ENCODE measurements around the gene RASSF4.
A peak's percentile ranks its signal among the peaks of the same experiment; 100 is the strongest.

Gene RASSF4

GRCh38 chr10:44965104-44965503 lies 5.5 kb downstream of the RASSF4 start:
- no peak for DNase-seq

GRCh38 chr10:44965651-44966097 lies 6.1 kb downstream of the RASSF4 start:
- no peak for DNase-seq

DNA sequence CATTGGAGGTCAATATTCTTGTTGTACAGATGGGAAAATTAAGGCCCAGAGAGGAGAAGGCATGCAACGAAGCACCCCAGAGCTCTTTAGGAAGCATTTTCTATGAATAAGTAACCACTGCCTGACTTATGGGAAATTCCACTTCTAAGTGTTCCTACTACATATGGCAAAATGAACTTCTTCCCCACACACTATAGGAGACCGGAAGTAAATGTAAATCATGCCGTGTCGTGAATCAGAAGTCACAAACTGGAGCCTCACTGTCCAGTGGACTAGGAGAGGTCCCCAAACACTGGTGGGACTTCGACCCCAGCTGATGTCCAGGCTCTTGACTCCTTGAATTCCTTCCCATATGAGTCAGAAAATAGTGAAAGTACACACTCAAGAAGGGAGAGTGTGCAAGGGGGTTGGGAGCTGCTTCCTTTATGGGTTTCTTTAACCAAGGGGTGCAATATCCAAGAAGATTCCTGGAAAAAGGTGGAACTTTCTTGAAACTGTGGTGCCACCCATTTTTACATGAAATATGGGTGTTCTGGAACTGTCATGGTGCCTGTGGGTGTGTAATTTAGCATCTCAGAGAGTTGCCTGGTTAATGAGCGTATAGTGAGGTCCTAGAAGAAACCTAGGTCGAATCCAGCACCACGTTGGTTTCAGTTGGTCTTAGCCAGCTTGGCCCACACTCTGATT lies 6.7 kb downstream of the RASSF4 start:
- DNase-seq: no peak

- no peak for DNase-seq
Measured at GRCh38 chr10:44966816-44967509, 7.4 kb downstream of the RASSF4 start.

- no peak for DNase-seq
Measured at GRCh38 chr10:44967616-44968015, 8.0 kb downstream of the RASSF4 start.

DNA sequence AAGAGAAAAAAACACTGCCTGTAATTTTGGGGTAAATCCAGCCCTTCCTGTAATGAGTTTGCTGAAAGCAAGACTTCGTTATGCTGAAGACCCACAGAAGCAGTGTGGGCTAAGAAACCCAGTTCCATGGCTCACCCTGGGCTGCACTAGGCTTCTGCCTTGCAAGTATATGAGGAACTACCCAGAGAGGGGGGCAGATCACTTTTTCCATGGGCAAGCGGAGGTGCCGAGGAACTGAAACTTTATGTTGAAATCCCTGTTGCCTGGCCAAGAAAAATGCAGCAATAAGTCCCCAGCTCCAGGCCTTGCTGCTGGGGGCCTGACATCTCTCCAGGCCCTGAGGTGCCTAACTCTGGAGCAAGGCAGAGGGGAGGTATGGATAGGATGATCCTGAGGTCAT lies 8.5 kb downstream of the RASSF4 start:
- DNase-seq: no peak

DNA sequence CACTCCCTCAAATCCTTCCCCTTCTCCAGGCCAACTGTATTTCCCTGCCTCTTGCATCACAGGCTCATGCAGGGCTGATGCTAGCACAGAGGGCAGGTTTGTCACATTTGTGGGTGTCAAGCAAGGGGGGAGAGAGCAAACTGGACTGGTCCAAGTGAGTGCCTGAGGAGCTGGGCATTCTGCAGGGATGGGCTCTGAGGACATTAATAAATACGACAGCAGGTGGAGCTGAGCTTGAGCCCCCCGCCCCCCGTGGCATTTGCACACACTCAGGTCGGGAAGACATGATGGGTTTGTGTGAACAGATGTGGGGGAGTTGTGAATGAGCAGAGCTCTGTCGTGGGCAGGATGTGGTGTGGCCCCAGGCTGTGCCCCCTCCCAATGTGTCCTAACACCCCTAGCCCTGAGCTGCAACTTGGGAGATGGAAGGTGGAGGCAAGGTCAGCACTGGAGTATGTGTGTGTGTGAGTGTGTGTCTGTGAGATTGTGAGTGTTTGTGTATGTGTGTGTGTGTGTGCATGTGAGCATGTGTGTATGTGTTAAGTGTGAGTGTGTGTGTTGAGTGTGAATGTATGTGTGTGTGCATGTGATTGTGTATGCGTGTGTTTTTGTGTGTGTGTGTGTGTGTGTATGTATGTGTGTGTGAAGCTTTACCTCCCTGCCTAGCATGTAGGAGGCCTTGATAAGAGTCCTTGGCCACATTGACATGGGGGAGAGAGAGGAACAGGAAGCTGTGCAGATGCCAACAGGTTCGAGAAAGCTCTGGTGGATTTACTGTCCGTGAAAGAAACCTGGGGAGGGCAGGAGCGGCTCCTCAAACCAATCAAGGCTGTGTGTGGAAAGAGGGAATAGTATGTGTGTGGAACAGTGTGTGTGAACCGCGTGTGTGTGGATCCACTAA lies 9.1 kb downstream of the RASSF4 start:
- DNase-seq: no peak

- no peak for DNase-seq
Measured at GRCh38 chr10:44969854-44970253, 10.3 kb downstream of the RASSF4 start.

DNA sequence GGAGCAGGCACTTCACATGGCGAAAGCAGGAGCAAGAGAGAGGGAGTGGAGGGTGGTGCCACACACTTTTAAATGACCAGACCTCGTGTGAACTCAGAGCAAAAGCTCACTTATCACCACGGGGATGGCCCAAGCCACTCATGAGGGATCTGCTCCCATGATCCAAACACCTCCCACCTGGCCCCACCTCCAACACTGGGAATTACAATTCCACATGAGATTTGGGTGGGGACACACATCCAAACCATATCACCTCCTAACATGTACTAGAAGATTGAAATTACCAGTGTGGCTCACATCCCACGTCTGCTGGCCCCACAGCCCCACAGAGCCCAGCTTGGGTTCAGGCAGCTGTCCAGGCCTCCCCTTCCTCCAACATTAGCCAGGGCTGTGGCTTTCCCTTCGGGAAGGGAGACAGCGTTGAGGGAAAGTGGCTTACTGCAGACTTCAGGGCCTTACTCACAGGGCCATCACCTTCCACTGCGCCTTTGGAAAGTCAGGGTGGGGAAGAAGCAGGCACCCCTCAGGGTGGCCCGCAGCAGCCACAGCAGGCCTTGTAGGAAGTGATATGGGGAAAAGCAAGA lies 11.3 kb downstream of the RASSF4 start:
- DNase-seq: no peak

GRCh38 chr10:44971434-44971833 lies 11.8 kb downstream of the RASSF4 start:
- DNase-seq: no peak

GRCh38 chr10:44971935-44972757 lies 12.5 kb downstream of the RASSF4 start:
- DNase-seq: no peak

DNA sequence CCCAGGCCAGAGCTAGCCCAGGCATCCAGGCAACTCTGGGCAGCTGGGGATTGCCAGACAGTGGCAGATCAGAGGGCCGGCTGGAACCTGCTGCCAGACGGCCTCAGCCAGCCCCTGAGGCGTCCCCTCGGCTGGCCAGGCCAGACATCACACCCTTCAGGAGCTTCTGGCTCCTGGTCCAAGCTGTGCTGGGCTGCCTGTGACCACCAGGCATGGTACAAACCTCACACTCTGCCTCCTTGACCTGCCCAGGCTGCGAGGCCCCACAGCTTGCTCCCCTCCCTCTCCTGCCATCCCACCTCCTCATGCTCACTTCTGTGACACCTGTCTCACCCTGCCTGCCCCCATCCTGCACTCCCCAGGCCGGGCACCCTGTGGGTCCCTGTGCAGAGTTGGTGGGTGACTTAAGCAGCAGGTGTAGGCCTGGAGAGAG lies 13.3 kb downstream of the RASSF4 start:
- DNase-seq: no peak

DNA sequence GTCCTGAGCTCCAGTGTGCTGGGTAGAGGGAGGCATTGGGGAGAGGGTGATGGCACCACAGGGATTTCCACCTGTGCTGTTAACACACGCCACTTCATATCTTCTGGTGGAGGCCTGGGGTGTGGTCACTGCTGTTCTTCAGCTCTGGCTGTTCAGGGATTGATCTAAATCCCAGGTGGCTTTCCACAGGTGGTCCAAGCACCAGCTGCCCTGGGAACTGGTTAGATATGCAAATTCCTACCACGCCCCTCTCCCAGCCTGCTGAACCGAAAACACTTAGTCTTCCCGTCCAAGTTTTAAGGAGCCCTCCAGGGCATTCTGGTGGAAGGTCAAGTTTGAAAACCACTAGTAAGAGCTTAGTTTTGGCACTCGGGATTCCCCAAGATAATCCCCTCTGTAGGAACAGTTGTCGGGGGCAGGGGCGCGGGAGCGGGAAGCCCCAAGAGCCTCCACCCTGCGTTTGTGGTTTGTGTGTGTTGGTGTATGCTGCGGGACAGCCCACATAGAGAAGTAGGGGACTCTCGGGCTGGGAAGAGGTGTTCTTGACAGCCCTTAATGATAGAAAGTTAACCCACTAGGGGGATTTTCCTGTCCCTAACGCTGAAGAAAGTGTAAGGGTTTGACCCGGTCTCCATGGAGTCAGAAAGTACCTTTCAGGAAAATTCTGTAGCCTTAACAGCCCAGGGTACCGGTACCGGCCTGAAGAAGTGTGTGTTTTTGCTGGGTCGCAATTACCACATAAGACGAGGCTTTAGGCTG lies 13.9 kb downstream of the RASSF4 start:
- DNase-seq: no peak

GRCh38 chr10:44974082-44974627 lies 14.6 kb downstream of the RASSF4 start:
- DNase-seq: no peak

DNA sequence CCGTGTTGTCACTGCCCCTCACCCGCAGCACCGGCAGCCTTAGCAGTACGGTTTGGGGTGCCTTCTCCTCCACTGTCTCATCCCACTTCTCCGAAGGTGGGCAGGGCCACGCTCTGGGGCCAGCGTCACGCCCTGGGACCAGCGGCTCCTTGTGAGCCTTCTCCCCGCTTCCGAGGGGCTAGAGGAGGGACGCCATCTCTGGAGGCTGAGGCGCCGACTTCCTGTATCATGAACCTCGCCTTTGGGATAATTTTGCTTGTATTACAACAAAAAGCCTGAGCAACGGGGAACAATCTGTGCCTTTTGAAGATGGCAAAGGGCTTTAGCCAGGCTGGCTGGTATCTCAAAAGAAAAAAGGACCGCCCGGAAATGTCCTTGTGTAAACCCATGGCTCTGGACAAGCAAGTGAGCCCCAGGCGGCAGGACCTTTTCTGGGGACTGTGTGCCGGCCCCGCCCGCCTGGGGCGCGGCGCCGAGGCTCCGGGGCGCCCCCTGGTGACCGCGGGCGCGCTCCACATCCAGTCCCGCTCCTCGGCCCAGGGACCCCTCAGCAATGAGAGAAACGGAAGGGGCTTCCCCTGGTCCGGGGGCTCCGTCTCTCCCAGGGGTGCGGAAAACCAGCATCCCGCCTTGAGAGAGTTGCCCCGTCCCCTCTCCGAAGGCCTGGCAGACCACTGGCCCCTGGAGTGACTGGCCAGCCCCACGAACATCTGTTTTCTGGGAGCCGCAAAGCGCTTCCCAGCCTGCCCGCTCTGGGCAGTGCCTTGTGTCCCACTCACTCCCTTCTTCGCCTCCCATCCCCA lies 15.2 kb downstream of the RASSF4 start:
- peak in 1 of 2 experiments; percentile 27 for DNase-seq

DNA sequence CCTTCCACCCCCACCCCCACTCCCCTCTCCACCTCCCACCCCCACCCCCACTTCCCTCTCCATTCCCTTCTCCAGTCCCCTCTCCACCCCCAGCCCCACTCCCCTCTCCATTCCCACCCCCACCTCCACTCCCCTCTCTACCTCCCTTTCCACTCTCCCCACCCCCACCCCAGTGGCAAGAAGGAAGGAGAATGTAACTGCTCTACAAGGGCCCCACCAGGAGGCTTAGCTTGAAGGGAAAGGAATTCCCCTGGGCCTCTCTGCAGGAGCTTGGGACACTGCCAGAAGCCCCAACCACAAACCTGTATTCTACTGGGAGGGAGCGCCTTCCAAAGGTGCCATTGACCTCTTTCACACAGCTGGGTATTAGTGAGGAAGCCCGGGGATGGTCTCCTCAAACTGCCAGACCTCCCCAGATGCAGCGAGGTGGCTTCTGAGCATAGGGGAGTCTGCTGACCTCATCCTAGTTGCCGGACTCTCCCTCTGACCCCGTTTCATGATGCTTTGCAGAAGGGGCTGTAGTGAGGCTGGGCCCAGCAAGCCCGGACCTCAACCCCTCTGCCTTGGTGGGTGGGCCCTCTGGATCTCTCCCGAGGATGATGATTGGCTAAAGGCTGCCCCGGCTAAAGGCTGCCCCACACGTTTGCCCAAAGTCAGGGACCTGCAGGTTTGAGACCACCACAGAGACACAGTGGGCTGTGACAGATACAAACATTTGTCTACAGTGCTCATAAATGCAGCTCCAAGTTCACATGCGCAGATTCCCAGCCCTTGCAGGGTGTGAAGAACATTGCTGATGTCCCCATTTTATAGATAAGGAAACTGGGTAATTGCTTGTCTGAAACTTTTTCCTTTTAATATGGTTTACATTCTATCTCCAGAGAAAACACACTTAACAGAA lies 16.1 kb downstream of the RASSF4 start:
- no peak for DNase-seq

DNA sequence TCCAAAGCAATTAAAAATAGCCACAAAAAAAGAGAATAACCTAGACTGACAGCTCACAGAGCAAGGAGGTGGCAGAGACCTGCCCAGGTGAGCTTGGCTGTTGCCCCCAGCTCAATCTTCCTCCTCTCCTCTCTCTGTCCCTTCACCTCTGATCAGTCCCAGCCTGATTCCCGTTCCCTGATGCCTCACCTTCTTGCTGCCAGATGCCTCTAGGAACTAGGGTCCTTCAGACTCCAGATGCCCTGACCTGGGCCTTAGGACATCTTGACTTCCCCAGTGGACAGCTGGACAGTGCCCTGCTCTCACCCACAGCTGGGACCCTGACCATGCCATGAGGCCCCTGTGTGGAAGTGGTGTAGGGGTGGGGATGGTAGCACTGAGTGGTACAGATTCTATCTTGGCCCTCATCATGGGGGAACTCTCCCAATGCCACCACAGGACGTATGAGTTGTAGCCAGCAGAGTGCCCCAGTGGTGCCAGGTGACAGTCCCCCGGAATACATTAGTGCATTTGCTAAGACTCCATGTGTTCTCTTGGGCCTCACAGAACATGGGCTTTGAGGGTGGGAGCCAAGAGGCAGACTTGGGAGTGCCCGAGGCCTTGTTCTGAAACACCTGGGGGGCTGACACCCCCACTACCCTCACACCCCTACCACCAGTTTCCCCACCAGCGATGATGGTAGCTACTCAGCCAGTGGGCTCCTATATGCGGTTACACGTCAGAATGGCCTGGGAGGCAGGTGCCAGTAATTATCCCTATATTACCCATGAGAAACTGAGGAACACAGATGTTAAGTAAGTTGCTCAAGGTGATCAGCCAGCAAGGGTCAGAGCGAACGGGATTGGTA lies 17.0 kb downstream of the RASSF4 start:
- no peak for DNase-seq

All from cerebellar nuclear complex (tissue), 1 donor.